ENCODE results near the gene CARNS1.

The CARNS1 gene

GRCh38 chr11:67398661-67399563 lies 16.6 kb upstream of the CARNS1 start:
- no peak overlapping the region for H3K9ac ChIP-seq (ENCODE audit: low read depth, low read length, poor library complexity)
- no peak overlapping the region for H2AFZ ChIP-seq (ENCODE audit: low read length)
- H3K79me1 ChIP-seq (ENCODE audit: low read depth, low read length): peaks cover 15% of the 10 kb centered on the region
- no peak overlapping the region for H2BK12ac ChIP-seq (ENCODE audit: low read length)
- peaks cover 44 to 64% of the 10 kb centered on the region in 2 donors for H3K36me3 ChIP-seq (replicated peaks in 1 of 2; ENCODE audit: control insufficient read depth in 2 of 2, insufficient read depth in 2 of 2, low read length in 2 of 2)
- peaks cover 10 to 23% of the 10 kb centered on the region in 2 donors for H3K4me1 ChIP-seq (ENCODE audit: control insufficient read depth in 2 of 2, insufficient read depth in 1 of 2, low read depth in 1 of 2, low read length in 2 of 2)
- H2BK5ac ChIP-seq (ENCODE audit: low read length): no peak overlapping the region
- no peak overlapping the region for H3K4ac ChIP-seq (ENCODE audit: low read length)
- H3K27me3 ChIP-seq (ENCODE audit: control insufficient read depth in 3 of 3, insufficient read depth in 3 of 3, low read depth in 1 of 3, low read length in 3 of 3): no peaks in the 10 kb centered on the region
- H4K91ac ChIP-seq (ENCODE audit: low read depth, low read length, poor library complexity): no peak overlapping the region
- H2AK5ac ChIP-seq (ENCODE audit: low read depth, low read length): no peak overlapping the region
- whole genome bisulfite sequencing, 2 donors (ENCODE audit: extremely low coverage in 2 of 2, insufficient read length in 2 of 2, insufficient replicate concordance in 1 of 2): no CpG with 5 or more reads among the region's 31 CpGs
- H2BK120ac ChIP-seq (ENCODE audit: low read depth, low read length): no peak overlapping the region
- H3K14ac ChIP-seq (ENCODE audit: low read length): no peak overlapping the region
- H2BK15ac ChIP-seq (ENCODE audit: low read length): no peak overlapping the region
- H3K4me2 ChIP-seq (ENCODE audit: insufficient read depth, low read length, poor library complexity, severe bottlenecking): no peak overlapping the region
- H3K23ac ChIP-seq (ENCODE audit: low read depth, low read length, poor library complexity): peak overlapping the region; percentile 35
- no peak overlapping the region for H3K27ac ChIP-seq (replicated peaks; ENCODE audit: low read length)
- H4K8ac ChIP-seq (ENCODE audit: low read depth, low read length): no peak overlapping the region
- no peak for DNase-seq (ENCODE audit: low spot score)
- H3K9me3 ChIP-seq (replicated peaks in 1 of 2; ENCODE audit: control insufficient read depth in 2 of 2, insufficient read depth in 1 of 2, low read depth in 1 of 2, low read length in 2 of 2): no peaks in the 10 kb centered on the region
- H3K18ac ChIP-seq (ENCODE audit: low read length): no peak overlapping the region
- peak overlapping the region in 1 of 2 donors; percentile 16 for H3K4me3 ChIP-seq (ENCODE audit: low read length in 2 of 2)

GRCh38 chr11:67400251-67400941 lies 15.1 kb upstream of the CARNS1 start:
- no CpG with 5 or more reads among the region's 23 CpGs for WGBS, 2 donors (ENCODE audit: extremely low coverage in 2 of 2, insufficient read length in 2 of 2, insufficient replicate concordance in 1 of 2)

GRCh38 chr11:67400942-67401494 lies 14.5 kb upstream of the CARNS1 start:
- no CpG with 5 or more reads among the region's 27 CpGs for WGBS, 2 donors (ENCODE audit: extremely low coverage in 2 of 2, insufficient read length in 2 of 2, insufficient replicate concordance in 1 of 2)

More at GRCh38 chr11:67400251-67400941, 15.1 kb upstream of the CARNS1 start:
- H3K4me3 ChIP-seq (ENCODE audit: low read length in 2 of 2): peak overlapping the region; percentile 85 to 94
- peaks cover 15% of the 10 kb centered on the region for H3K79me1 ChIP-seq (ENCODE audit: low read depth, low read length)
- no peaks in the 10 kb centered on the region for H3K9me3 ChIP-seq (replicated peaks in 1 of 2; ENCODE audit: control insufficient read depth in 2 of 2, insufficient read depth in 1 of 2, low read depth in 1 of 2, low read length in 2 of 2)
- H3K4ac ChIP-seq (ENCODE audit: low read length): no peak overlapping the region
- no peak overlapping the region for H2AFZ ChIP-seq (ENCODE audit: low read length)
- H3K27me3 ChIP-seq (ENCODE audit: control insufficient read depth in 3 of 3, insufficient read depth in 3 of 3, low read depth in 1 of 3, low read length in 3 of 3): no peaks in the 10 kb centered on the region
- no peak overlapping the region for H3K14ac ChIP-seq (ENCODE audit: low read length)
- H3K4me2 ChIP-seq (ENCODE audit: insufficient read depth, low read length, poor library complexity, severe bottlenecking): peak overlapping the region; percentile 93
- H2BK5ac ChIP-seq (ENCODE audit: low read length): peak overlapping the region; percentile 93
- no peak for DNase-seq (ENCODE audit: low spot score)
- H3K27ac ChIP-seq (replicated peaks; ENCODE audit: low read length): no peak overlapping the region
- peak overlapping the region; percentile 63 for H2AK5ac ChIP-seq (ENCODE audit: low read depth, low read length)
- H2BK15ac ChIP-seq (ENCODE audit: low read length): no peak overlapping the region
- H2BK12ac ChIP-seq (ENCODE audit: low read length): no peak overlapping the region
- H3K9ac ChIP-seq (ENCODE audit: low read depth, low read length, poor library complexity): peak overlapping the region; percentile 94
- H3K23ac ChIP-seq (ENCODE audit: low read depth, low read length, poor library complexity): peak overlapping the region; percentile 86
- no peak overlapping the region for H4K8ac ChIP-seq (ENCODE audit: low read depth, low read length)
- peaks cover 41 to 53% of the 10 kb centered on the region in 2 donors for H3K36me3 ChIP-seq (replicated peaks in 1 of 2; ENCODE audit: control insufficient read depth in 2 of 2, insufficient read depth in 2 of 2, low read length in 2 of 2)
- no peak overlapping the region for H4K91ac ChIP-seq (ENCODE audit: low read depth, low read length, poor library complexity)
- peaks cover 10 to 31% of the 10 kb centered on the region in 2 donors for H3K4me1 ChIP-seq (ENCODE audit: control insufficient read depth in 2 of 2, insufficient read depth in 1 of 2, low read depth in 1 of 2, low read length in 2 of 2)
- no peak overlapping the region for H3K18ac ChIP-seq (ENCODE audit: low read length)
- no peak overlapping the region for H2BK120ac ChIP-seq (ENCODE audit: low read depth, low read length)

More at GRCh38 chr11:67400942-67401494, 14.5 kb upstream of the CARNS1 start:
- no peak for DNase-seq (ENCODE audit: low spot score)
- H2BK15ac ChIP-seq (ENCODE audit: low read length): no peak overlapping the region
- H3K23ac ChIP-seq (ENCODE audit: low read depth, low read length, poor library complexity): peak overlapping the region; percentile 98
- peak overlapping the region; percentile 93 for H3K4me2 ChIP-seq (ENCODE audit: insufficient read depth, low read length, poor library complexity, severe bottlenecking)
- H3K4me3 ChIP-seq (ENCODE audit: low read length in 2 of 2): peak overlapping the region; percentile 85 to 94
- H3K27ac ChIP-seq (replicated peaks; ENCODE audit: low read length): no peak overlapping the region
- H4K8ac ChIP-seq (ENCODE audit: low read depth, low read length): no peak overlapping the region
- H3K18ac ChIP-seq (ENCODE audit: low read length): peak overlapping the region; percentile 98
- peak overlapping the region; percentile 22 for H2BK12ac ChIP-seq (ENCODE audit: low read length)
- H3K9ac ChIP-seq (ENCODE audit: low read depth, low read length, poor library complexity): peak overlapping the region; percentile 94
- peak overlapping the region; percentile 93 for H2BK5ac ChIP-seq (ENCODE audit: low read length)
- H3K9me3 ChIP-seq (replicated peaks in 1 of 2; ENCODE audit: control insufficient read depth in 2 of 2, insufficient read depth in 1 of 2, low read depth in 1 of 2, low read length in 2 of 2): no peaks in the 10 kb centered on the region
- H2AK5ac ChIP-seq (ENCODE audit: low read depth, low read length): peak overlapping the region; percentile 92
- no peak overlapping the region for H4K91ac ChIP-seq (ENCODE audit: low read depth, low read length, poor library complexity)
- H3K4ac ChIP-seq (ENCODE audit: low read length): peak overlapping the region; percentile 66
- H2BK120ac ChIP-seq (ENCODE audit: low read depth, low read length): peak overlapping the region; percentile 91
- peaks cover 15% of the 10 kb centered on the region for H3K79me1 ChIP-seq (ENCODE audit: low read depth, low read length)
- peaks cover 35 to 47% of the 10 kb centered on the region in 2 donors for H3K36me3 ChIP-seq (replicated peaks in 1 of 2; ENCODE audit: control insufficient read depth in 2 of 2, insufficient read depth in 2 of 2, low read length in 2 of 2)
- no peaks in the 10 kb centered on the region for H3K27me3 ChIP-seq (ENCODE audit: control insufficient read depth in 3 of 3, insufficient read depth in 3 of 3, low read depth in 1 of 3, low read length in 3 of 3)
- H3K4me1 ChIP-seq (ENCODE audit: control insufficient read depth in 2 of 2, insufficient read depth in 1 of 2, low read depth in 1 of 2, low read length in 2 of 2): peaks cover 10 to 31% of the 10 kb centered on the region in 2 donors
- H2AFZ ChIP-seq (ENCODE audit: low read length): peak overlapping the region; percentile 98
- peak overlapping the region; percentile 97 for H3K14ac ChIP-seq (ENCODE audit: low read length)

Measured in neuronal stem cell (in vitro differentiated cells).